Prostate gland (tissue), 2 donors: ENCODE data around the gene ARHGEF4.
"Not testable (repeated sequence)": the region's sequence is repeated elsewhere in the genome, so short reads cannot be mapped to it uniquely, and the experiment has no call there.

Experiments used
- POLR2A ChIP-seq: fragments of 450-650 bp; IDR thresholded peaks from one replicate; pipeline ENCODE4 v1.6.1; 2016; ENCODE audit warnings: antibody characterized with exemption, mild to moderate bottlenecking
- POLR2AphosphoS5 ChIP-seq: sonication (generic); formaldehyde crosslinking; IDR thresholded peaks from one replicate; pipeline ENCODE4 v1.6.1; 2017; ENCODE audit warnings: antibody characterized with exemption
- TF ChIP-seq, protein P1 (sequence below), 4 experiments: fragments of 200-600 bp in 2 of 4; fragments of 450-650 bp in 2 of 4; sonication (generic) in 2 of 4; IDR thresholded peaks; 1 replicate in 3 of 4; 2 replicates in 1 of 4; pipeline ENCODE4 v1.5.1; 2016 to 2019; ENCODE audit warnings: antibody characterized with exemption in 4 of 4, mild to moderate bottlenecking in 2 of 4, moderate library complexity in 2 of 4

GRCh38 chr2:130992003-130992402 lies 155.3 kb downstream of the ARHGEF4 start:
- TF ChIP-seq, protein P1, sequence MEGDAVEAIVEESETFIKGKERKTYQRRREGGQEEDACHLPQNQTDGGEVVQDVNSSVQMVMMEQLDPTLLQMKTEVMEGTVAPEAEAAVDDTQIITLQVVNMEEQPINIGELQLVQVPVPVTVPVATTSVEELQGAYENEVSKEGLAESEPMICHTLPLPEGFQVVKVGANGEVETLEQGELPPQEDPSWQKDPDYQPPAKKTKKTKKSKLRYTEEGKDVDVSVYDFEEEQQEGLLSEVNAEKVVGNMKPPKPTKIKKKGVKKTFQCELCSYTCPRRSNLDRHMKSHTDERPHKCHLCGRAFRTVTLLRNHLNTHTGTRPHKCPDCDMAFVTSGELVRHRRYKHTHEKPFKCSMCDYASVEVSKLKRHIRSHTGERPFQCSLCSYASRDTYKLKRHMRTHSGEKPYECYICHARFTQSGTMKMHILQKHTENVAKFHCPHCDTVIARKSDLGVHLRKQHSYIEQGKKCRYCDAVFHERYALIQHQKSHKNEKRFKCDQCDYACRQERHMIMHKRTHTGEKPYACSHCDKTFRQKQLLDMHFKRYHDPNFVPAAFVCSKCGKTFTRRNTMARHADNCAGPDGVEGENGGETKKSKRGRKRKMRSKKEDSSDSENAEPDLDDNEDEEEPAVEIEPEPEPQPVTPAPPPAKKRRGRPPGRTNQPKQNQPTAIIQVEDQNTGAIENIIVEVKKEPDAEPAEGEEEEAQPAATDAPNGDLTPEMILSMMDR (IDR thresholded peaks at IDR 0.05) = not testable (repeated sequence)
- not testable (repeated sequence) for TF ChIP-seq POLR2A, POLR2AphosphoS5
